Fibroblast of the conjunctiva (primary cell): ENCODE data around the gene TBC1D9B.

Experiments
- DNase-seq: peaks from one replicate; pipeline ENCODE4 v3.0.0-alpha.2; 2010; ENCODE audit warnings: low read depth

TBC1D9B gene

DNA sequence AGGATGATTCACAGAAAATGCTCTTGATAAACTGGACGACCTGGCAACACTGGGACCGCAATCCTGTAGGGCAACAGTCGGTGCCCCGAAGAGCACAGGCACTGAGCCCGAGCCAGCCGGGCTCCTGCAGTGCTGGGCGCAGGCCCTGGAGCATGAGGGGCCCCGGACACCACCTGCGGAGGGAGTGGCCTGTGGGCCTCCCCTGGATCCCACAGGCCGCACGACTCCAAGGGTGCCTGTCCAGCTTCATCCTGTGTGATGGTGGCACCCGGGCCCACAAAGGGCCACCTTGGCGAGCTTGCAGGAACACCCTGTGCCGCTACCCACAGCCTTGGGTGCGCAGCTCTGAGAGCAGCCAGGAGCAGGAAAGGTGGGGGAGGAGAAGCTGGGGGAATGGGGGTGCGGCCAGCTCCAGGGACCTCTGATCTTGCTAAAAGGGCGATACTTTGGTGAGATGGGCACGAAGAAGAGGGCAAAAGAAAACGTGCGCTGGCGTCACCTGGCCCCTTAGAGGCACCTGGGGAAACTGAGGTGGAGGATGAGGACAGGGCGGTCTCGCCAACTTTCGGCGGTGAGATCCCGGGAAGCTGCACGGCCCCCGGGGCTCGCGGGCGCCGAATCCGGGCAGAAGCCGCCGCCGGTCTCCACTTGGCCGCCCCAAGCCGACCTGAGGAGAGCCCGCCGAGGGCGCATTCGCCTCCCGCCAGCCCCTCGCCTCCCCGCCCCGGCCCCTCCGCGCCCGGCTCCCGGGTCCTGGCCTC lies 722 bp downstream of the TBC1D9B start:
- DNase-seq = no peak

DNA sequence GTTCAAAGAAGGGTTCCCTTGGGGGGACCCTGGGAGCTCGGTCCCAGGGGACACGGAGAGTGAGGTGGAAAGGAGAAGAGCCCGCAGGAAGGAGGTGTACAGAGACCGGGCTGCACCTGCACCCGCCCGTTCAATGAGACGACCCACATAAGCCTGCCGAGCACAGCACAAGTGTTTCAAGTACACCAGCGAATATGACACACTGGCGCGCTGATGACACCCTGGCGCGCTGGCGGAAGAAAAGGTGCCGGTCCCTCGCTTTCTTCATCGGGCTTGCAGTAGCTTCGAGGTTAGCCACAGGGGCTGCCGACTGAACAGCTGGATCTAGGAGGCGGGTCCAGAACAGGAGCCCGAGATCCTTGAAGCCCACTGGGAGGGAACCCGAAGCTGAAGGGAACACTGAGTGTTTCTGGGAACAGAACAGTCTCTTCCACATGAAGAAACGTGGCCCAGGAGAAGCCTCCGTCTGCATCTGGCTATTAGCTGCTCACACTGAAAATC lies 1.4 kb downstream of the TBC1D9B start:
- no peak for DNase-seq

DNA sequence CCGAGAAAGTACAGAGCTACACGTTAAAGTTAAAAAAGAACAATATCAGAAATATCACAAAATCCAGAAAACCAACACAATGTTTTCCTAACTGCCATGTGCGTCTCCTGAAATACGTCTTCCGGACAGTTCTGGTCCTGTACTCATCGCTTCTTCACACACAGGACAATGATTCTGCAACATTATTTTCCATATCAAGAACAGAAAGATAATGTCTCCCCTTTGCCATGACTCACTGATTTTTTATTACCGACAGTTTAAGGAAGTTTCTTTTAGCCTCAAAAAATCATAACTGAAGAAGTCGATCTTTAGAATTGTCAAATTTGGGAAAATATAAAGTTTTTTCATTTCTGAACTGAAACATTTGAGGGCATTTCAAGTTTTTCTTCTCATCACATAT lies 2.5 kb downstream of the TBC1D9B start:
- no peak for DNase-seq

DNA sequence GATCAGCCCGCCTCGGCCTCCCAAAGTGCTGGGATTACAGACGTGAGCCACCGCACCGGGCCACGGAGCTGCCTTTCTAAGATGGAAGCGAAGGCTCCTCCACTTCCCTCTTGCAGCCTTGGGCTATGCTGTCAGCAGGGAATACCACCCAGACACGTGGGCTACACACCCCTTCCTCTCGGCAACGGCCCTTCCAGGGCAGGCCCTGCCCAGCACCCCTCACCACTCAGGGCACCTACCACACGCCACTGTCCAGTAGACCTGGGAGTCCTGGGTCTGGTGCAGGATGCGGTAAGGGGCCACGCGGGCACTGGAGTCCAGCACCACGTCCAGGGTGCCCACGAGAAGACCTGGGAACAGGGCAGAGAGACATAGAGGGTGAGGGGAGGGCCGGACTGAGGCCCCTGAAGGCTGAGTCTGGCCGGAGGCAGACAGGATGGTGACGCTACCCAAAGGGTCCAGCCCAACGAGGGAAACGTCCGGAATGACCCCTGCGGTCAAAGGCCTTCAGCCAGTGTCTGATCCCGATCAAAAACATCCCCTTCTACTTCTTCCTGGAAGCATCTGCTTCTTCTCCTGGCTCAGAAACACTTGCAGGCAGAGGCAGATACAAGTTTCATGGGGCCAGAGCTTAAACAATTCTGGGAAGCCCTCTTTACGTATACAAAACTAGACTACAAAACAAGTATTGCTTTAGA lies 3.1 kb downstream of the TBC1D9B start:
- no peak for DNase-seq

DNA sequence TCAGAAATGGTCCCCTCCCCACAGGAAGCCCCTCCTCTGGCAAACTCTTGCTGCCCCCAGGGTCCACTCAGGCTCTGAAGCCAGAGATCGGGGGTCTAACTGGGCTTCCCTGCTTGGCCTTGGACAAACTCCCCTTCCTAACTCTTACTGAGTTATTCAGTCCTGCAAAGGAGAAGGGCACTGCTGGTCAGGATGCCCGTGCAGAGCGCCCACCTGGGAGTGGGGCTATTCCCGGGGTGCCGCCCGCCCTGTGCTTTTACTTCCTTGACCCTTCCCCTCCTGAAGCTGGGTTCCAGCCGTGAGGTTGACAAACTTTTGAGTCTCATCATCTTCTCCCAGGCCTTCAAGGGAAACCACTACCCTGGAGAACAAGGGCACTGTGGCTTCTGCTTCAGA lies 4.9 kb downstream of the TBC1D9B start:
- DNase-seq = no peak

DNA sequence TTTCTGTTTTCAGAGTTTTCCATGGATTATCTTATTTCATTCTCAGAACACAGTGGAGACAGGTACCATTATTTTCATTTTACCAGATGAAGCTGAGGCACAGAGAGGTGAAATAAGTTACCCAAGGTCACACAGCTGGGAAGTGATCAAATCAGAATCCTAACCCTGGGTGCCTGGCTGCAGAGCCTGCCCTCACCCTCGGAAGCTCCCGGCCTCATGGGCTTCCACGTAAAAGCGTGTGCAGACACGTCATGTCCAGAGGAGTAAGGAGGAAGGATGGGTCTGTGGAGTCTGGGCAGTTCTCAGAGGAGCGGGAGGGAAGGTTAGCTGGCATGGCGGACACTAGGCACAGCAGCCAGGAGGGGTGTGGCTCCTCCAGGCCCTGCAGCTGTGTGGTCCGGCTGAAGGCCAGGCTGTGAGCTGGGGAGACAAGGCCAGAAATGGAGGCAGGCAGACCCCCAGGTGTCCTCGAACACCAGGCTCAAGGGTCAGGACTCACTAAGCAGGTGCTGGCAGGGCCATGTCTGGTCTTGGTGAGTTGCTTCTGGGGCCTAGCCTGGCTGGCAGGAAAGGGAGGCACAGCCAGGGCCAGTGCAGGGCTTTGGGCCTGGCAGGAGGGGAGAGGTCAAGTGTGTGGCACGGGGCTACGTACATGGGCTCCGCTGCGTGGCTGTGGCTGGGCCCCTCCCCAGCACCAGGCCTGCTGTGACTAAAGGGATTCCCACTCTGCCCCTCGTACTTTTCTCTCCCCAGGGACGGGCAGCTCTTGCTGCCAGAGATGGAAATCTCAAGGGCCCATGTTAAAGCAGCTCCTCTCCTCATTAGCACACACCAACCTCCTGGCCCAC lies 5.6 kb downstream of the TBC1D9B start:
- DNase-seq = no peak

DNA sequence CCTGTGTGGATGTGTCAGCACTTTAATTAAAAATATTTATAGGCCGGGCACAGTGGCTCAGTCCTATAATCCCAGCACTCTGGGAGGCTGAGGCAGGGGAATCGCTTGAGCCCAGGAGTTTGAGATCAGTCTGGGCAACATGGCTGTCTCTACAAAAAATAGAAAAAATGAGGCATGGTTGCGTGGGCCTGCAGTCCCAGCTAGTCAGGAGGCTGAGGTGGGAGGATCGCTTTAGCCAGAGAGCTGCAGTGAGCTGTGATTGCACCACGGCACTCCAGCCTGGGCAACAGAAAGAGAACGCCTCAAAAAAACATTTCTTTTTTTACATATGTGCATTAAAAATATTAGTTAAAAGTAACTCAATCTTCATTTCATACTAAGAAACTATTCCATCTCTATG lies 6.2 kb downstream of the TBC1D9B start:
- no peak for DNase-seq

DNA sequence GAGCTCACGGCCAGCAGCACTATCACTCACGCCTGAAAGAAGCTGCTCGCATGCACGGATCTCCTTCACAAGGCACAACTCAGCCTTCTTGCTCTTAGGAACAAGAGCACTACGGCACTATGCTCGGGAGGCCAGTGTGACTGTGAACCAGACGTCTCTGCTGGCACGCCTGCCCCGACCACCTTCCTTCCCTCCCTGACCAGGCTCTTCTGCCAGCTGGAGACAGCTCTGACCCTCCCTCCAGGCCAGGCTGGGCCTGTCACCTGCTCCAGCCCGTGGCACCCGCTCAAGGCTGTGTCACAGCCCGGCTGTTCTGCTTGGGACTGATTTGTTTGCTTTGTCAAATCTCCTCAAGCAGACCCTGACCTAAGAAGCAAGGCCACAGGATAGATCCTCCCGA lies 7.0 kb downstream of the TBC1D9B start:
- no peak for DNase-seq

DNA sequence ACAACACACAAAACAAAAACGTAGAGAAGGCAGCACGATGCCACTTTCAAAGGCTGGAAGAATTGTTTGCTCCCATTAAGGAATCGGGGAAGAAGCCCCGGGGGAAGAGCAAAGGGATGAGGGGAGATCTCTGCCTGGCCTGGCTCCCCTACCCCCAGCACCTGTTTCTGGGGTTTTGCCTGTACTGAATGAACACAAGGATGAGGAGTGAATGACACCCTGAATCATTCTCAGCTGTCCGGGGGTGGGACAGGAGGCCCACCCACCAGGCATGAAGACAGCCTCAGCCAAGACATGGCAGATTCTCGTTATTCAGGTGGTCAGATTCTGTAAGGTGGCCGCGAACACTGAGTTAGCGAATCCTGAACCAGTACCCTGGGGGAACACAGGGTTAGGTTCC lies 7.5 kb downstream of the TBC1D9B start:
- DNase-seq = no peak

DNA sequence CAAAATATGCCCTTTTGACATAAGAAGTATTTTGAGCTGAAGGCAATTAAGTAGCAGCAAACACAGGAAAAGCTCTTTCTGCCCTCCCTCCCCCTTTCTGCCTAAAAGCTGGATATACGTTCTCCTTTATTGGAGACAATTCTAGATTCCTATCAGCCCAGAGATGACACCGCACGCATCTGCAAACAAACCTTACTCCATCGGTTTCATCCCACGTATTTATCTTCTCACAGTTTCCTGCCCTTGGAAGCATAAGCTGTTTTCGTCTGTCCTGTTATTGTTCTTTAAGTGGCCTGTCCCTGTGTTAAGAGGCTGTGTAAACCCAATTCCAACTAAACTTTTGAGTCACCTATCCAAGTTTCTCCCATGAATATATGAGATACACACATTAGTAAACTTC lies 11.8 kb downstream of the TBC1D9B start:
- DNase-seq = no peak

DNA sequence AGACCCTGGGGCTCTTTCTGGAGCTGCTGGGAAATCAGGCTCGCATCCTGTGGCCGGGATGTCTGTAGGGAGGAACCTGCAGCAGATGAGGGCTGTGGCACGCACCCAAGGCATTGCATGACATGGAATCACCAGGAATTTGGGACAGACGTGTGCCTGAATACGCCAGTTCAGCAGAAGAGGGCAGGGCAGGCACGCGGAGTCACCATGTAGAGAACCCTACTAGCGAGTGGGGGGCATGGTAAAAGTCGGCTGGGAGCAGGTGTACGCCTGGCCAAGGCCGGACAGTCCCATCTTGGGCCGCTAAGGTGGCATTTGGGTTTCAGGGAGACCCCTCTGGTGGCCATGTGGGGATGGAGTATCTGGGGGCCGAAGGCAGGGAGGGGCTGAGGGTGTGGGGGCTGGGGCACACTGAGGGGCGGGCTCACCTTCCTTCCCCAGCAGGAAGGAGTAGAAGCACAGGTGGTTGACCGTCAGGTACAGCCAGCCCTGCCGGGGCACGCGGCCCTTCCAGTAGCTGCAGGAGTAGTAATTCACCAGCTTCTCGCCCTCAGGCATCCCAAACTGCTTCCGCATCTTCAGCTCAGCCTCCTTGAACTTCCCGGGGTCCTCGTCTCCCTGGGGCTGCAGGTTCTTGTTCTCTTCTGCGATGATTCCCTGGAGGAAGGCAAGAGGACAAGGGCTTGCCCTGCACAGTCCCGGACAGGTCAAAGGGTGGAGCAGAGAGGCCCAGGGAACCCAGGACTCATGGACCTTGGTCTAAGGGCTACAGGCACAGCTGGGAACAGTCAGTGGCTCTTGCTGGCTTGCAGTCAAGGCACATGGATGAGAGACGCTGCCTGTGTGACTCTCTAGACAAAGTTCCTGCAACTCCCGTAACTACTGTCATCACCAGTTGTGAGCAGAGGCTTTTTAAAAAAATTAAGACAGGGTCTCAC lies 13.5 kb downstream of the TBC1D9B start:
- no peak for DNase-seq

DNA sequence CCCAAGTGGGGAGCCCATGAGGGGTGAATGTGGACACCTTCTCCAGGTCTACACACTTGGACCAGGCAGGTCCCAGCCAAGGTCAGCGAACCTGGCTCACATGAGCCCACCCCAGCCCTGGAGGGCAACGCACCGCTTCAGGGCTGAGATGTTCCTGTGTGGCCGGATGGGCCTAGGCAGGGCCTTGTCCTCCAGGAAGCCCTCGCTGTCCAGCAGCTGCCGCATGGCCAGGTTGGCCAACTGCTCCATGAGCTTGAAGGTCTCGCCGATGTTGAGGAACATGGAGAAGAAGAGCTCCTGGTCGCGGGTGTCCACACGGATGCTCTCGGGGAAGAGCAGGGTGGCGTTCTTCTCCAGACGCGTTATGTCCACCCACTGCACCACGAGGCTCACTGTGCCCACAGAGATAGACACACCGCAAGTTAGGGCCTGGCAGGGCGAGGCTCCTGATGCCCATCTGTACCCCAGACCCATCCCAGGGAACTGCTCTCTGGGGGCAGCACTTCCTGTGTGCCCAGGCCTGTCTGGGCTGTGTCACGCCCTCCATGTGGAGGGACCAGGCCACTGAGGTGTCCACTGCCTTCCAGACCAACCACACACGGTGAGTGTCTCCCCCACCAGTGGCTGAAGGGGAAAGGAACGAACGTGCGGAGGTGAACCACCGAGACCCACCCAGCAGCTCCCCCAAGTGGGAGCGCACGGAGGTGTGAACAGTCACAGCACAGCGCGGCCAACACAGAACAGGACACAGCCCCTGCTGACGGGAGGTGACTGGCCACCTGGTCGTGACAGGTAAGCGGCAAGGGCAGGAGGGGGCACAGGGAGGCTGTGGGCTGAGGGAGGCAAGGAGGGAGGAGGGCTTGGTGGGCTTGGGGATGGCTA lies 14.4 kb downstream of the TBC1D9B start:
- DNase-seq = no peak

DNA sequence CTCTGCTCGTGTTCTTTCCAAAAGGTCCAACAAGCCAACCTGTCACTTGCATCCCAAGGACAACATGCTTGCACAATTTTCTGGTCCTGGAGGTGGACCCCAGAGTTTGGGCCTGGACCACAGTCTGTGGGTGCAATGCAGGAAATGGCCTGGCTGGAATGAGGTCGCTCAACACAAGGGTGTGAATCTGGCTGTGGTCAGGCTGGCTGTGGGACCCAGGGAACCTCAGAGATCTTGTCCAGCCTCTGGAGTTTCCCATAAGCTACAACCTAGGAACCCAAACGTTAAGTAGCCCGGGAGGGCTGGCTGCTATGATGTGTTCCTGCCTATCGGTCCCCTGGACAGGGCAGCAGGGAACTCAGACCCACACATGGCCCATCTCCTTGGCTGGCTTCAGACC lies 15.4 kb downstream of the TBC1D9B start:
- DNase-seq = no peak

DNA sequence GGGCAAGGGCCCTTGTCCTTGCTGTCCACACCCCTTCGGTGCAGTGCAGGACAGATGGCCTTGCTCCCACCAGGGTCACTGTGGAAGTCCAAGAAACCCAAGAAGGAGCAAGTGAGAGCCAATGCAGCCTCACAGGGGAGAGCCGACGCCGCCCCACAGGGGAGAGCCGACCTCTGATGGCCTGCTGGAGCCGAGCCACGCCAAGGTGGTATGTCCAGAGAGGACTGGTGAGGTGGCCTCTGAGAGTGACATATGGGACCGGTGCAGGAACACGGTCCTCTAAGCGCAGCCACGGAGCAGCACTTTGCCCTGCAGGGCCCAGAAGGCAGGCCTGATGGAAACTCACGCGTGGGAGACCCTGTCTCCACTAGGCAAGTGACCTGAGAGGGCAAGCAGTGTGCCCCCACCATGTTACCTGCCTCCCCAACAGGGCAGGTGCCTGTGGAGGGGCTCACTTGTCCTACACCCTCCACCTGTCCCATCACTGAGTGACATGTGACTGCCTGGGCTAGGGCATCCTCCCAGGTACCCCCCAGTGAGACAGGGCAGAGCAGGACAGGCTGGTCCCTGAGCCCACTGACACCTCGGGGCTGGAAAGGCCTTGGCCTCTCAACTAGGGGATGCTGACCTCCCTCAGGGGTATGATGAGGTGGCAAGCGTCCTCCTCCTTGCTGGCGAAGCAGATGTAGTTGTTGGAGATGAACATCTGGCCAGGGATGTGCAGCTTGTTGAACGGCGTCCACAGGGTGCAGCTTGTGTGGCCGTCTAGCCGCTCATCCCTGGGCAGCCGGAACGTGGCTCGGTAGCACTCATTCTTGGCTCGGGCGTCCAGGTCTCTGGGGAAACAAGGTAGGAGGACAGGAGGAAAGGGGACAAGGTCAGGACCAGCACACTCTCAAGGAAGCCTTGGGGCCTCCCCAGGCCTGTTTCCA lies 16.7 kb downstream of the TBC1D9B start:
- DNase-seq = no peak

DNA sequence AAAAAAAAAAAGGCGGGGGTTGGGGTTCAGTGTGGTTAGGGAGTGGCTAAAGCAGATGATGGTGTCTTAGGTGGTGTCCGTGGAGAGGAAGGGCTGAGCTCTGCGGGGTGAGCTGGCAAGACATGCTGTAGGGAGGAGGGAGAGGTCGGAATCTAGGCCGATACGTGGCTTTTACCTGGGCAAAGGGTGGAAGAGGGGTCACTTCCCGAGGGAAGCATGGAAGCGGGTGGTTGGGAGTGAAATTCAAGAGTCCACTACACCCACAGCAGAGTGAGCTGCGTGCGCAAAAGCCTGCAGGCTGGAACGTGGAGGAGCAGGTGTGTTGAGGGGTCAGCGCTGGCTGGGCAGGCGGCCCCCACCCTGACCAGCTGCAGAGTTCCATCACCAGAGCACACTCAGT lies 17.8 kb downstream of the TBC1D9B start:
- DNase-seq = no peak

DNA sequence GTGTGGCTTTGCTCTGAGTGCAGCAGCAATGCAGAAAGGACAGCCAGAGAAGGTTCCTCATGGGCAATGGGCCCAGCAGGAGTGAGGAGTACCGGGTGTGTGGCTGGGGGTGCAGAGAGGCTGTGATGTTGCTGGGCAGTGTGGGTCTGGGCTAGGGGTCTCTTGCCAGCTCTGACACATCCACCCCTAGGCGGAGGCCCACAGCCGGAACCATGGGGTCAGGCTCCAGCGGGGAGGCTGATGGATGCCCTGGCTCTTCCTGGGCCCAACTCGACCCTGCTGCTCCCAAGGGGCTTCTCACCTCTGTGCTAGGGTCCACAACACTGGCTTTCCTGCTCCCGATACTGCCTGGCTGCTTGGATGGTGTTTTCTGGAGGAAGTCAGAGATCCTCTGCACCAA lies 19.9 kb downstream of the TBC1D9B start:
- DNase-seq = no peak

DNA sequence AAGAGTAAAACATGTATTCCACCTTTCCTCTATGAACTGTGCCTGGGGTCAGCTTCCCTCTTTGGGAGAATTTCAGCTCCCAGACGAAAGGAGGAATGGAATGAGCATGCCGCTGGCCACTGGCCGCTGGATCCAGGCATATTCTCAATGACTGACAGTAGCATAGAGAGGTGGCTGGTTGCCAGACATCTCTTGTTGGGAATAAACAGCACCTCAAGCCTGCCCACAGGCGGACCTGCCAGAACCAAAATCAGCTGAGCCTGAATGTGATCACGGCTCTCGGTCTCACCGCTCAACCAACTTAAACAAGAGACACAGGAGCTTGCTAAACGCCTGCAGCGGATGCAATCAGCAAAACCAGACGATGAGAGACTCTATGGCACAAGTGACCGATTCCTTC lies 20.6 kb downstream of the TBC1D9B start:
- DNase-seq = no peak

DNA sequence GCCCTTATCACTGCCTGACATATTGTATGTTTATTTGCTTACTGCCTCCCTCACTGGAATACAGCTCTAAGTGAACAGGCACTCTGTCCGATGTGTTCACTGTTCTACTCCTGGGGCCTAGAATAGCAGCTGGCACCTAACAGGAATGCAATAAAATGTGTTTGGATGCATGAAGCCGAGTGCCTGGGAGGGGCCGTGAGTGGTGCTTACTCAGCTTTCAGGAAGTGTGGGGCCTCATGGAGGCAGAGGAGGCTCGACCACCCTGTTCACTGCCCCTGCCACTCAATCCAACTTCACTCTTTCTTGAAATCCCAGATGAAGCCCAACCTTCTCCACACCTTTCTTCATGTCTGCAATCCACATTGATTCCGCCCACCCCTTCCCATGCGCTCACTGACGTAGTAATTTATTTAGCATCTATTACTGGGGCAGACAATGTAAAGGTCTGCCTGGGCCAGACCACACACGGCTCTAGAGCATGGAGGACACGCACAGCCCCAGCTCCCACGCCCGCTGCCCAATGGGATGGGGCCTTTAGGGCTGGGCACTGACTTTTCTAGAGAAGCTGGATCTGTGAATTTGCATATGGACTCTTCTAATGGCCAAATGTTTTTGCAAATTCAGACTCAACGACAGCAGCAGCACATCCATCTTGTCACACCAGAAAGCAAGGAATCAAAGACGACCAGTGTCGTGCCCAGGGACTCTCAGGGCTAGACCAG lies 21.3 kb downstream of the TBC1D9B start:
- no peak for DNase-seq
